ENCODE data around the gene RBL1.
A peak's percentile ranks its signal among the peaks of the same experiment; 100 is the strongest.
"Not testable (repeated sequence)": the region's sequence is repeated elsewhere in the genome, so short reads cannot be mapped to it uniquely, and the experiment has no call there.

Gene RBL1, protein sequence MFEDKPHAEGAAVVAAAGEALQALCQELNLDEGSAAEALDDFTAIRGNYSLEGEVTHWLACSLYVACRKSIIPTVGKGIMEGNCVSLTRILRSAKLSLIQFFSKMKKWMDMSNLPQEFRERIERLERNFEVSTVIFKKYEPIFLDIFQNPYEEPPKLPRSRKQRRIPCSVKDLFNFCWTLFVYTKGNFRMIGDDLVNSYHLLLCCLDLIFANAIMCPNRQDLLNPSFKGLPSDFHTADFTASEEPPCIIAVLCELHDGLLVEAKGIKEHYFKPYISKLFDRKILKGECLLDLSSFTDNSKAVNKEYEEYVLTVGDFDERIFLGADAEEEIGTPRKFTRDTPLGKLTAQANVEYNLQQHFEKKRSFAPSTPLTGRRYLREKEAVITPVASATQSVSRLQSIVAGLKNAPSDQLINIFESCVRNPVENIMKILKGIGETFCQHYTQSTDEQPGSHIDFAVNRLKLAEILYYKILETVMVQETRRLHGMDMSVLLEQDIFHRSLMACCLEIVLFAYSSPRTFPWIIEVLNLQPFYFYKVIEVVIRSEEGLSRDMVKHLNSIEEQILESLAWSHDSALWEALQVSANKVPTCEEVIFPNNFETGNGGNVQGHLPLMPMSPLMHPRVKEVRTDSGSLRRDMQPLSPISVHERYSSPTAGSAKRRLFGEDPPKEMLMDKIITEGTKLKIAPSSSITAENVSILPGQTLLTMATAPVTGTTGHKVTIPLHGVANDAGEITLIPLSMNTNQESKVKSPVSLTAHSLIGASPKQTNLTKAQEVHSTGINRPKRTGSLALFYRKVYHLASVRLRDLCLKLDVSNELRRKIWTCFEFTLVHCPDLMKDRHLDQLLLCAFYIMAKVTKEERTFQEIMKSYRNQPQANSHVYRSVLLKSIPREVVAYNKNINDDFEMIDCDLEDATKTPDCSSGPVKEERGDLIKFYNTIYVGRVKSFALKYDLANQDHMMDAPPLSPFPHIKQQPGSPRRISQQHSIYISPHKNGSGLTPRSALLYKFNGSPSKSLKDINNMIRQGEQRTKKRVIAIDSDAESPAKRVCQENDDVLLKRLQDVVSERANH

DNA sequence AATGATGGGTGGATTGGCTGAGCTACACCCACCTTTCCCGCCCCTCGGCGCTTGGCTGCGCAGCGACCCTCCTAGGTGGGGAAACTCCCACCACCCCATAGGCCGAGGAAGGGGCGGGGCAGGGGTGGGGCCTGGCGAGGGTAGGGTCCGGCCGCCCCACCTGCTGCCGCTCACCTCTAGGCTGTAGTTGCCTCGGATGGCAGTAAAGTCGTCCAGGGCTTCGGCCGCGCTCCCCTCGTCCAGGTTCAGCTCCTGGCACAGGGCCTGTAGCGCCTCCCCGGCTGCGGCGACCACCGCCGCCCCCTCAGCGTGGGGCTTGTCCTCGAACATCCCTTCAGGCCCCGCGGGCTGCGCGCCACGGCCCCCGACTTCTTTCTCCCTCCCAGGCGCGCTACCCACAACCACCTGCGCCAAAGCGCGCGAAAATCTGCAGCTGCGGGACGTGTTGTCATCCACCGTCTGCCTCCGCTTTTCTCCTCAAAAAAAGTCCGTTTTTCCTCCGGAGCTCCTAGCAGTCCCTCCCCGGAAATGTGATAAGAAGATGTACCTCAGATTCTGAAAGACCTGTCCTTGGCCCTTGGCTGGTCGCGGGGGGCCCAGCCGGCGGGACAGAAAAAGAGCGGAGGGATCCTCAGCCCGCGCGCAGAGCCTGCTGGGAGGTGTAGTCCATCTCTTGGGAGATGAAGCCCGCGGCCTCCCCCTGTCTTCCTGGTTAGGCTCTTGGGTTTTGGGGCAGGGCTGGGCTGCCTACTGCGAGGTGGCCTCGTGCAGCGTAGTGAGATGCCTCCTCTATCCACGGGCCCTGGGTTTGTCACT lies at the start of gene RBL1:
Gene RBL1 (minus strand): TSS at position 399 of the 816 bp plus-strand sequence. CDS start 69 bp downstream, at position 330.
- Histone ChIP-seq H3K27ac (ENCODE audit: low read length) (peak within 1 kb of the TSS; percentile 98), H3K27me3 (ENCODE audit: insufficient read depth, low read length) (no peaks in the 10 kb centered on the region), H3K4me3 (ENCODE audit: low read length) (peak within 1 kb of the TSS; percentile 95), H3K36me3 (ENCODE audit: insufficient read depth, low read depth, low read length) (peaks cover 25% of the 10 kb centered on the region), H3K4me1 (ENCODE audit: insufficient read depth, low read length) (peaks cover 9% of the 10 kb centered on the region; the same call in 1 of the 2 replicates), H3K9ac (ENCODE audit: low read depth, low read length) (peak within 1 kb of the TSS; percentile 100), H3K9me3 (ENCODE audit: insufficient read depth, low read depth, low read length) (no peaks in the 10 kb centered on the region)

DNA sequence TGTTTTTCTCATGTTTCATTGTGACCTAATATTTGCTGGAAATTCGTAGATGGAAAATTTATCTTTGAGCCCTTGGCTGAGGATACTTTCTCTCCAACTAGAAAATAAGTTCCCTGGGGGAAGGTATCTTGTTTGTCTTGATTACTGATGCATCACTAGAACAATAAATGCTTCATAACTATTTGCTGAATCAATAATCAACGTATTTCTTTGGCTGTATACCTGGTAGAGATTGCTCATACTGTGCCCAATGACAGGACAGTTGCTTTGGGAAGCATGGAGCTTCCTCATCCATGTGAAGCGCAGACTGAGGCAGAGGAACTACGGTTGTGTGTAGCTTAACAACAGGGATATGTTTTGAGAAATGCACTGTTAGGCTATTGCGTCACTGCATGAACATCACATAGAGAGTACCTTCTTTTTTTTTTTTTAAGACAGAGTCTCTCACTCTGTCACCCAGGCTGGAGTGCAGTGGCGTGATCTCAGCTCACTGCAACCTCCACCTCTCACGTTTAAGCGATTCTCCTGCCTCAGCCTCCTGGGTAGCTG lies 49.1 kb upstream of the RBL1 start:
- no peak overlapping the region for H3K4me3 ChIP-seq (ENCODE audit: low read length)
- no peaks in the 10 kb centered on the region for H3K4me1 ChIP-seq (ENCODE audit: insufficient read depth, low read length)
- no peak overlapping the region for H3K27ac ChIP-seq (ENCODE audit: low read length)
- no peaks in the 10 kb centered on the region for H3K27me3 ChIP-seq (ENCODE audit: insufficient read depth, low read length)
- H3K9ac ChIP-seq (ENCODE audit: low read depth, low read length) = no peak overlapping the region
- no peaks in the 10 kb centered on the region for H3K36me3 ChIP-seq (ENCODE audit: insufficient read depth, low read depth, low read length)
- no peaks in the 10 kb centered on the region for H3K9me3 ChIP-seq (ENCODE audit: insufficient read depth, low read depth, low read length)

DNA sequence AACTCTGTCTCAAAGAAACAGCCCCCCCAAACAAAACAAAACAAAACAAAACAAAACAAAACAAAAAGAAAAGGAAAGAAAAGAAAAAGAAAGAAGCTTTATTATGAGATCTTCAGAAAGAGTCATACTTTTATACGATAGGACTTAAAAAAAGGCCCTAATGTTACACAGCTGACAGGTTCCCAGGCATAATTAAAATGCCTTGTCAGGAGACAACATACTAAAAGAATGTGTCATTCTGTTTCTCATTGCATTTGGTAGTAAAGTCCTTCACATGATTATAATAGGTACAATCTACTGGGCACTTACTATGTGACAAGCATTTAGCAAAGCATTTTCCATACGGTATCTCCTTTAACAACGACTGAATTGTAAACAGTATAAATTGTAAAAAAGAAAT lies 46.9 kb upstream of the RBL1 start:
- Histone ChIP-seq H3K4me3 (ENCODE audit: low read length) (no peak overlapping the region), H3K9ac (ENCODE audit: low read depth, low read length) (no peak overlapping the region), H3K27me3 (ENCODE audit: insufficient read depth, low read length) (no peaks in the 10 kb centered on the region)

DNA sequence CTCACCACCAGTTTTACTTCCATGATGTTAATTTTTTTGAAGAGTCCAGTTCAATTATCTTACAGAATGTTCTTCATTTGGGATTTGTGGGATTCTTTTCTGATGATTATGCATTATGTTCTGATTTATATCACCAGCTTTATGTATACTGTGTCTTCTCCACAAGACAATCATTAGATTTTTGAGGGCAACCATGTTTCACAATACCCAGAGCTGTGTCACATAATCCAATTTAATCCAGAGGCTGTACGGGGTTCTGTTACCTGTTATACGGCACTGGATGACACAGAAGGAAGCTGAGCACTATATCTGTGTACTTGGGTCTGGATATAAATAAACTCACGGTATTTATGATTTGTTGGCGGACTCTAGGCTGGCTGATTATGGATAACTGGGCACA lies 41.8 kb upstream of the RBL1 start:
- H3K36me3 ChIP-seq (ENCODE audit: insufficient read depth, low read depth, low read length) = no peaks in the 10 kb centered on the region
- H3K4me1 ChIP-seq (ENCODE audit: insufficient read depth, low read length) = no peaks in the 10 kb centered on the region
- H3K9me3 ChIP-seq (ENCODE audit: insufficient read depth, low read depth, low read length) = no peaks in the 10 kb centered on the region
- H3K27me3 ChIP-seq (ENCODE audit: insufficient read depth, low read length) = no peaks in the 10 kb centered on the region
- no peak overlapping the region for H3K9ac ChIP-seq (ENCODE audit: low read depth, low read length)
- H3K4me3 ChIP-seq (ENCODE audit: low read length) = no peak overlapping the region
- no peak overlapping the region for H3K27ac ChIP-seq (ENCODE audit: low read length)

More for the DNA sequence above, 46.9 kb upstream of the RBL1 start:
- Histone ChIP-seq H3K4me1 (ENCODE audit: insufficient read depth, low read length) (no peaks in the 10 kb centered on the region), H3K9me3 (ENCODE audit: insufficient read depth, low read depth, low read length) (no peaks in the 10 kb centered on the region), H3K27ac (ENCODE audit: low read length) (no peak overlapping the region), H3K36me3 (ENCODE audit: insufficient read depth, low read depth, low read length) (no peaks in the 10 kb centered on the region)

DNA sequence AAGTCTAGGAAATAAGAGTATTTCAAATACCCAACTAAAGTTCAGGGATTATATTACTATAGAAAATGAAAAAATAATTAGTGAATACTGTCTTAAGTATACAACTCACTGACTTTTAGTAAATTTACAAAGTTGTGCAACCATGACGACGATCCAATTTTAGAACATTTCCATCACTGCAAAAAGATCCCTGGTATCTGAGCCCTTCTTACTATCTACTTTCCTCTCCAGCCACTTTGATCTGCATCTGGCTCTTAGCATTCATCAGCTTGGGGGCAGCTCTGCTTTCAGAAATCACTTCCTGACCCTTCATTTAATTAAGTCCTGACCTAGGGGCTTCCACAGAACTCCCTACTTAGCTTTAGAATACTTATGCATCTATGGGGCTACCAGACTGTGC lies 38.2 kb upstream of the RBL1 start:
- no peak overlapping the region for H3K27ac ChIP-seq (ENCODE audit: low read length)
- no peak overlapping the region for H3K4me3 ChIP-seq (ENCODE audit: low read length)
- H3K36me3 ChIP-seq (ENCODE audit: insufficient read depth, low read depth, low read length) = no peaks in the 10 kb centered on the region
- H3K27me3 ChIP-seq (ENCODE audit: insufficient read depth, low read length) = no peaks in the 10 kb centered on the region
- H3K9ac ChIP-seq (ENCODE audit: low read depth, low read length) = no peak overlapping the region
- H3K9me3 ChIP-seq (ENCODE audit: insufficient read depth, low read depth, low read length) = no peaks in the 10 kb centered on the region
- no peaks in the 10 kb centered on the region for H3K4me1 ChIP-seq (ENCODE audit: insufficient read depth, low read length)

DNA sequence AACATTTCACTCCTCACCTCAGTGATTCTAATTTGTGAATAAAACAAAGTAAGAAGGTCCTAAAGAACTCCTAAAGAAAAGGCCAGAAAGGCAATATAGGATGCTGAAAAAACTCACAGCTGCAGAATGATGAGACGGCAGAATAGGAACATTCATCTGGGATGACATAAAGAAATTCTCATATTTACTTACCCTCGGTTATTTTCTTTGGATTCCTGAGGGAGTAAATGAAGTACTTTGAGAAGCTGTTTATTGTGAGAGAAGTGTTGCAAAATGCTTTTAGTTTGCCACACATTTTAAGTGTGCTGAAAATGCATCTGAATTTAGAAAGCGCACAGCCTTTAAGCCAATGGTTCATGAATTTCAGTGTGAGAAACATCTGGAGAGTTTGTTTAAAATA lies 35.7 kb upstream of the RBL1 start:
- Histone ChIP-seq H3K4me3 (ENCODE audit: low read length) (no peak overlapping the region), H3K9me3 (ENCODE audit: insufficient read depth, low read depth, low read length) (no peaks in the 10 kb centered on the region), H3K27ac (ENCODE audit: low read length) (no peak overlapping the region), H3K36me3 (ENCODE audit: insufficient read depth, low read depth, low read length) (no peaks in the 10 kb centered on the region), H3K9ac (ENCODE audit: low read depth, low read length) (no peak overlapping the region), H3K4me1 (ENCODE audit: insufficient read depth, low read length) (no peaks in the 10 kb centered on the region), H3K27me3 (ENCODE audit: insufficient read depth, low read length) (no peaks in the 10 kb centered on the region)

DNA sequence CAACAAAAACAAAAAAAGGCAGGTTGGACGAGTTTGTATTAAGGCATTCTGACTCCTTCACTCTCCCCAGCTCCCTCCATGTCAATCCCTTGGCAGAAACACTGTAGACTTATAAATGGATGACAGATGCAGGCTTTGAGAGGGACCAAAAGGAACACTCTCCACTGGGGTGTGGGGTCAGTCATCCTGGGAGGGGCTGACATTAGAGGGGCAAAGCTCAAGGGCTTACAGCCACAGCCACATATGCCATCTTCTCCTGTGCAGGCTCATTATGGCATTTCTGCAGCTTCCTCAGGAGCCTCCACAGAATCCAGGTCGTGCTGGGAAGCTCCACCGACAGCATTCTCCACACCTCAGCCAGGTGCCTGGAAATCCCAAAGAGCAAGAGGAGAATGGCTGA lies 33.0 kb upstream of the RBL1 start:
- Histone ChIP-seq H3K4me1 (ENCODE audit: insufficient read depth, low read length) (no peaks in the 10 kb centered on the region), H3K4me3 (ENCODE audit: low read length) (no peak overlapping the region), H3K36me3 (ENCODE audit: insufficient read depth, low read depth, low read length) (no peaks in the 10 kb centered on the region), H3K27ac (ENCODE audit: low read length) (no peak overlapping the region), H3K27me3 (ENCODE audit: insufficient read depth, low read length) (no peaks in the 10 kb centered on the region), H3K9ac (ENCODE audit: low read depth, low read length) (no peak overlapping the region), H3K9me3 (ENCODE audit: insufficient read depth, low read depth, low read length) (peaks cover 4% of the 10 kb centered on the region; the same call in 1 of the 2 replicates)

DNA sequence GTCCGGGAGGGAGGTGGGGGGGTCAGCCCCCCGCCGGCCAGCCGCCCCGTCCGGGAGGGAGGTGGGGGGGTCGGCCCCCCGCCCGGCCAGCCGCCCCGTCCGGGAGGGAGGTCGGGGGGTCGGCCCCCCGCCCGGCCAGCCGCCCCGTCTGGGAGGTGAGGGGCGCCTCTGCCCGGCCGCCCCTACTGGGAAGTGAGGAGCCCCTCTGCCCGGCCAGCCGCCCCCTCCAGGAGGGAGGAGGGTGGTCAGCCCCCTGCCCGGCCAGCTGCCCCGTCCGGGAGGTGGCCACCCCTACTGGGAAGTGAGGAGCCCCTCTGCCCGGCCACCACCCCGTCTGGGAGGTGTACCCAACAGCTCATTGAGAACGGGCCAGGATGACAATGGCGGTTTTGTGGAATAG lies 30.5 kb upstream of the RBL1 start:
- H3K36me3 ChIP-seq (ENCODE audit: insufficient read depth, low read depth, low read length); H3K9me3 ChIP-seq (ENCODE audit: insufficient read depth, low read depth, low read length); H3K27ac ChIP-seq (ENCODE audit: low read length): not testable (repeated sequence)

DNA sequence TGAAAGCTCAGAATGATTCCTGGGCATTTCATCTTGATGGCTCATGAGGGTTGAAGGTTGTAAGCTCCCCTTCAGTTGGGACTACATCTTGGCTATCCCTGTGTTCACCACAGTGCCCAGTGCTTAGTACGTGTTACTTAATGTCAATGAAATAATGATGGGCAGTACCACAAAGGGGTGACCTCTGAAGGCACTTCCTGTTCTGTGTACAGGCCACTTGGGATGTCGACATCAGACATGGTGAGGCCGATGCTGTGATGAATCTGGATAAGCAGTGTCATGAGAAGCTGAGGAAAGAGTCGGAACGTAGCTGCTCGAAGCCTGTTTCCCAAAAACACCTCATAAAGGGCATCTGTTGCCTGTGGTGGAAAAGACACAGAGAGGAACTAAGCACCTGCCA lies 27.6 kb upstream of the RBL1 start:
- H3K4me1 ChIP-seq (ENCODE audit: insufficient read depth, low read length) = no peaks in the 10 kb centered on the region
- H3K36me3 ChIP-seq (ENCODE audit: insufficient read depth, low read depth, low read length) = no peaks in the 10 kb centered on the region
- no peak overlapping the region for H3K9ac ChIP-seq (ENCODE audit: low read depth, low read length)
- H3K27ac ChIP-seq (ENCODE audit: low read length) = no peak overlapping the region
- H3K9me3 ChIP-seq (ENCODE audit: insufficient read depth, low read depth, low read length) = peaks cover 4% of the 10 kb centered on the region; the same call in 1 of the 2 replicates
- no peak overlapping the region for H3K4me3 ChIP-seq (ENCODE audit: low read length)
- no peaks in the 10 kb centered on the region for H3K27me3 ChIP-seq (ENCODE audit: insufficient read depth, low read length)

More for the DNA sequence above, 30.5 kb upstream of the RBL1 start:
- not testable (repeated sequence) for H3K4me1 ChIP-seq (ENCODE audit: insufficient read depth, low read length); H3K9ac ChIP-seq (ENCODE audit: low read depth, low read length); H3K4me3 ChIP-seq (ENCODE audit: low read length); H3K27me3 ChIP-seq (ENCODE audit: insufficient read depth, low read length)

DNA sequence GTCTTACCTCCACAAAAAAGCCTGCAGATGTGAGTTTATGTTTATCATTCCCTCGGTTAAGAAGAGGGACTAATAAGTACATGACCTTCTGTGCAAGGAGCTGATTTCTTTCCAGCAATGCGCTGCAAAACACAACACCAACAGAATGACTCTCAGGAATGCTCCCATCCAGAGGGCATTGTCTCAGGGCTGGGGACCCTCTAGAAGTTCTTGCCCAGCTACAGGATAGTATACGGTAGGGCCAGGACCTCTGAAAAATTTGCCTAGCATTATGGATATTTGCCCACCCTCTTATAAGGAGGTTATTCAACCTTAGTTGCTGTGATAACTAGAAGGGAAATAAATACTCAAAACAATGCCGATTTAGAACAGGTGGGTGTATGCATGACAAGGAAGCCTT lies 24.7 kb upstream of the RBL1 start:
- Histone ChIP-seq H3K4me3 (ENCODE audit: low read length) (no peak overlapping the region), H3K9ac (ENCODE audit: low read depth, low read length) (no peak overlapping the region), H3K27me3 (ENCODE audit: insufficient read depth, low read length) (no peaks in the 10 kb centered on the region), H3K9me3 (ENCODE audit: insufficient read depth, low read depth, low read length) (peaks cover 4% of the 10 kb centered on the region; the same call in 1 of the 2 replicates), H3K36me3 (ENCODE audit: insufficient read depth, low read depth, low read length) (no peaks in the 10 kb centered on the region), H3K4me1 (ENCODE audit: insufficient read depth, low read length) (no peaks in the 10 kb centered on the region), H3K27ac (ENCODE audit: low read length) (no peak overlapping the region)

All from iPS-20b (cell line).